Hepatocyte (in vitro differentiated cells): ENCODE data around the gene TENT5A. TPM values are rescaled to one million over a fixed set of nuclear protein-coding genes. Genes with fewer than 3 reads are reported as not detected.

ENCODE experiments used
- DNase-seq: peaks from one replicate; pipeline ENCODE4 v3.0.0-alpha.2; 2016; ENCODE audit warnings: low spot score
- H2AFZ ChIP-seq: fragments of 200-600 bp; sonication (generic); 2 replicates; pipeline ENCODE4 v1.6.0; 2016; ENCODE audit warnings: antibody characterized with exemption, mild to moderate bottlenecking
- H3K27ac ChIP-seq: fragments of 200-600 bp; sonication (generic); 2 replicates; pipeline ENCODE4 v1.5.1; 2016; ENCODE audit warnings: mild to moderate bottlenecking
- H3K27me3 ChIP-seq: fragments of 200-600 bp; sonication (generic); 2 replicates; pipeline ENCODE4 v1.6.1; 2016
- H3K36me3 ChIP-seq: fragments of 200-600 bp; sonication (generic); replicated peaks from 2 replicates; pipeline ENCODE4 v1.5.1; 2016; ENCODE audit warnings: low read depth; ENCODE audit not compliant: insufficient read depth
- H3K4me1 ChIP-seq: fragments of 200-600 bp; sonication (generic); 2 replicates; pipeline ENCODE4 v1.5.1; 2016; ENCODE audit warnings: mild to moderate bottlenecking, moderate library complexity; ENCODE audit not compliant: insufficient read depth
- H3K4me2 ChIP-seq: fragments of 200-600 bp; sonication (generic); 2 replicates; pipeline ENCODE4 v1.6.0; 2016
- H3K4me3 ChIP-seq: fragments of 200-600 bp; sonication (generic); 2 replicates; pipeline ENCODE4 v1.5.1; 2016; ENCODE audit warnings: mild to moderate bottlenecking
- H3K79me2 ChIP-seq: fragments of 200-600 bp; sonication (generic); 2 replicates; pipeline ENCODE4 v1.6.0; 2017; ENCODE audit warnings: mild to moderate bottlenecking
- H3K9me2 ChIP-seq: fragments of 200-600 bp; sonication (generic); replicated peaks from 2 replicates; pipeline ENCODE4 v1.6.0; 2017; ENCODE audit warnings: mild to moderate bottlenecking; ENCODE audit not compliant: insufficient read depth
- H3K9me3 ChIP-seq: fragments of 200-600 bp; sonication (generic); 2 replicates; pipeline ENCODE4 v1.5.1; 2016; ENCODE audit warnings: low read depth, mild to moderate bottlenecking
- H4K20me1 ChIP-seq: fragments of 200-600 bp; sonication (generic); 2 replicates; pipeline ENCODE4 v1.6.0; 2016; ENCODE audit warnings: mild to moderate bottlenecking; ENCODE audit not compliant: insufficient read depth, poor library complexity, severe bottlenecking
- EZH2 ChIP-seq: fragments of 200-600 bp; sonication (generic); IDR thresholded peaks from 2 replicates; pipeline ENCODE4 v1.6.1; 2016; ENCODE audit warnings: antibody characterized with exemption, mild to moderate bottlenecking, borderline replicate concordance
- EZH2phosphoT487 ChIP-seq: fragments of 200-600 bp; sonication (generic); IDR thresholded peaks from one replicate; pipeline ENCODE4 v1.6.1; 2018; ENCODE audit warnings: antibody characterized with exemption, mild to moderate bottlenecking, low read depth, moderate library complexity; ENCODE audit not compliant: unreplicated experiment, severe bottlenecking
- WGBS: methylation state at CpG from one replicate; pipeline ENCODE4 v1.1.6; 2016; ENCODE audit warnings: low lambda C conversion rate; ENCODE audit errors: missing lambda C conversion rate; 5-methylcytosine and 5-hydroxymethylcytosine counted together
- polyA plus RNA-seq: library from polyadenylated mRNA; unstranded; fragments of >200 nt; fragmentation: Nextera tagmentation; extraction: Ambion mirVana; gene quantifications from 2 replicates; pipeline ENCODE4 v1.2.1, GENCODE V29; 2016
- total RNA-seq: library from RNA; depleted of rRNA; stranded (reverse); fragments of >200 nt; gene quantifications from 2 replicates; pipeline ENCODE4 v1.2.3, GENCODE V29; 2014
- TF ChIP-seq, protein P1 (sequence below): fragments of 200-600 bp; sonication (generic); IDR thresholded peaks from 2 replicates; pipeline ENCODE4 v1.5.1; 2016; ENCODE audit warnings: antibody characterized with exemption, mild to moderate bottlenecking; ENCODE audit not compliant: poor library complexity

The TENT5A gene
- total and polyA plus RNA-seq, 2 experiments from 2014 or later: 79.6 to 101 TPM

DNA sequence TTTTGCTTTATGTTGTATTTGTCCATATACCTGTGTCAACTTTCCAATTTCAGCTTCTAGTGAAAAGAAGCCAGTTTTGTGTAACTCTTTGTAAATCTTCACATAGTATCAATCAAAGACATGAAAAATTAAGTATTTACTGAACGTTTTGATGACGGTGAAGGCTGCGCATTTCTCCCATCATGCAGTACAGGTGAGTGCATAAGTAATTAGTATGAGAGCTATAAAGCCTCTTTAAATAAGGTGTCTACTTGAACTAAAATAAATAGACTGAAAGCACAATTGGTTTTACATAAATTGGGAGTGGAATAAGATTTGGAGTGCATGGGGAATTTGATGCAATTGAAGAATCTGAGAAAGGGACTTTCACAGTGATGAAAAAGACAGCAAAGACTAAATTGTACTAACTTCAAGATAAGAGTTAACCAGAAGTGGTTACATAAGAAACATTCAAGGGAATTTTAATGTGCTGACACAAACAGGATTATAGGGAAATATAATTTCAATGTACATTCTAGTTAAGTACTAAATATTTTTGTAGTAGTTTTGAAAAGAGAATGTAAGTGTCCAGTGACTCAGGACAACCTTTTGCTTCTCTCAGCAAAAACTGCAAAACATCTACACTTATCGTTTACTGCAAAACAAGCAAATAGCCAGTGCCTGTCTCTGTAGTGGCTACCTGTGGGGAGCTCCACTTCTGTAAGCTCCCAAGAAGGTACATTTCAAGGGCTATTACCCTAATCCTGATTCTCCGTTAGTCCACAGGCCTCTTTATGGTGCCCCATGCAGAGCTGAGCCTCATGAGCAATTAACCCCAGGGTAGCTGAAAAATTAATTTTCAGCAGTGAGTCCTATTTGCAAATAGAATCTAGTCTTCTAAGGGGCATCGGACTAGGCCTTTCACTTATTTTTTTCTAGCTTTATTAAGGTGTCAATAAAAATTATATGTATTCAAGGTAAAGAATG lies 13.0 kb downstream of the TENT5A start:
- H3K4me2 ChIP-seq: no peak overlapping the region
- H3K9me3 ChIP-seq: no peaks in the 10 kb centered on the region
- DNase-seq: no peak
- no peaks in the 10 kb centered on the region for H4K20me1 ChIP-seq
- no peaks in the 10 kb centered on the region for H3K9me2 ChIP-seq
- WGBS: 90% methylated on average over 6 of the region's 6 CpGs
- no peaks in the 10 kb centered on the region for H3K27me3 ChIP-seq
- H3K4me1 ChIP-seq: no peaks in the 10 kb centered on the region
- no peaks in the 10 kb centered on the region for H3K79me2 ChIP-seq
- no peak overlapping the region for H2AFZ ChIP-seq
- no peak overlapping the region for H3K4me3 ChIP-seq
- H3K36me3 ChIP-seq: no peaks in the 10 kb centered on the region
- TF ChIP-seq EZH2 (no peak), EZH2phosphoT487 (no peak)
- TF ChIP-seq, protein P1, sequence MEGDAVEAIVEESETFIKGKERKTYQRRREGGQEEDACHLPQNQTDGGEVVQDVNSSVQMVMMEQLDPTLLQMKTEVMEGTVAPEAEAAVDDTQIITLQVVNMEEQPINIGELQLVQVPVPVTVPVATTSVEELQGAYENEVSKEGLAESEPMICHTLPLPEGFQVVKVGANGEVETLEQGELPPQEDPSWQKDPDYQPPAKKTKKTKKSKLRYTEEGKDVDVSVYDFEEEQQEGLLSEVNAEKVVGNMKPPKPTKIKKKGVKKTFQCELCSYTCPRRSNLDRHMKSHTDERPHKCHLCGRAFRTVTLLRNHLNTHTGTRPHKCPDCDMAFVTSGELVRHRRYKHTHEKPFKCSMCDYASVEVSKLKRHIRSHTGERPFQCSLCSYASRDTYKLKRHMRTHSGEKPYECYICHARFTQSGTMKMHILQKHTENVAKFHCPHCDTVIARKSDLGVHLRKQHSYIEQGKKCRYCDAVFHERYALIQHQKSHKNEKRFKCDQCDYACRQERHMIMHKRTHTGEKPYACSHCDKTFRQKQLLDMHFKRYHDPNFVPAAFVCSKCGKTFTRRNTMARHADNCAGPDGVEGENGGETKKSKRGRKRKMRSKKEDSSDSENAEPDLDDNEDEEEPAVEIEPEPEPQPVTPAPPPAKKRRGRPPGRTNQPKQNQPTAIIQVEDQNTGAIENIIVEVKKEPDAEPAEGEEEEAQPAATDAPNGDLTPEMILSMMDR: no peak
- H3K27ac ChIP-seq: no peak overlapping the region

DNA sequence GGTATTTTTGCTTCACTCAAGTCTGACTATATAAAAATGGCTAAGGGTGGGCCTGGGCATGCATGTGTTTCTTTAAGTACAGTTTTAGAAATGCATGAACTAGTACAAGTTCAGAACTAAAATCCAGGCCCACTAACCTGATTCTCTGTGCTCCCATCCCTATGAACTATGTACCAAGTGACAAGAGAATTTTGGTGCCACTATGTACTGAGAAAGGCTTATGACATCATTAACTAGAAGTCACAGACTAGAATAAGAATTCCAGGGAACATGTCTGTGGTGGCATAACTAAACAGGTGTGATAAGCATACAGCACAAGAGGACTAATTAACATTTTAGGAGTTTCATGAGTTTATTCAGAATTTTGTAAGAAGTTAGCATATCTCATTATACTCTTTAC lies 16.1 kb downstream of the TENT5A start:
- no peaks in the 10 kb centered on the region for H3K79me2 ChIP-seq
- H3K27ac ChIP-seq: no peak overlapping the region
- H3K4me1 ChIP-seq: no peaks in the 10 kb centered on the region
- no peak overlapping the region for H3K4me2 ChIP-seq
- no peaks in the 10 kb centered on the region for H3K9me2 ChIP-seq
- no peak overlapping the region for H3K4me3 ChIP-seq
- H3K36me3 ChIP-seq: no peaks in the 10 kb centered on the region
- H3K9me3 ChIP-seq: no peaks in the 10 kb centered on the region
- no peaks in the 10 kb centered on the region for H4K20me1 ChIP-seq
- TF ChIP-seq EZH2phosphoT487 (no peak), EZH2 (no peak)
- TF ChIP-seq, protein P1: no peak
- no peak overlapping the region for H2AFZ ChIP-seq
- H3K27me3 ChIP-seq: no peaks in the 10 kb centered on the region
- DNase-seq: no peak

DNA sequence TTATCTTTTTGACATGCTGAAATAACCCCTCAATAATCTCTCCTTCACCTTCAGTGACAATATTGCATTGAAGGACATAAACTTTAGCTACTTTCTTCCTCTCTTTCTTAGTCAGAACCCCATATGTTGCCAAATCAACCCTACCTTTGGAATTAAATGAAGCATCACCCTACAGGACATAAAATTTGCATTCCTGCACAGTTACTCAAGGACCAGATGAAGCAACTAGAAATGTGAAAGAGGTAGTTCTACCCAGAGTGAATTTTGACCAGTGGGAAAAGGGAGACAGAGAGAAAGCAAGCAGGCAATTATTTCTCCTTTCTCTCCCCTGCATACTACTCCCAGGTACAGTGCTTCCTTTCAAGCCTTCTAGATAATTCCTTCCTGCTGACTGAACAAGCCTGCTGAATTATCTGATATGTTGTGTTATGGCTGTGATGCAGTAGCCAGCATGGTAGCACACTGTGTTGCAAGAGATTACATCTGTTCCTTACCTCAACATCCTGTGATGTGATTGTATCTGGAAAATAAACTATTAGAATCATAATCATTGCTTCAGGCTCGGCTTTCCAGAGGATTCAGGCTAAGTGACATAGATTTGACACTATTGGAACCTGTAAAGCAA lies 16.6 kb downstream of the TENT5A start:
- Histone ChIP-seq H4K20me1 (no peaks in the 10 kb centered on the region), H2AFZ (no peak overlapping the region), H3K4me2 (no peak overlapping the region), H3K27ac (no peak overlapping the region), H3K79me2 (no peaks in the 10 kb centered on the region), H3K4me3 (no peak overlapping the region), H3K36me3 (no peaks in the 10 kb centered on the region), H3K9me2 (no peaks in the 10 kb centered on the region), H3K27me3 (no peaks in the 10 kb centered on the region), H3K4me1 (no peaks in the 10 kb centered on the region), H3K9me3 (no peaks in the 10 kb centered on the region)
- WGBS: 100% methylated on average over 1 of the region's 1 CpG
- TF ChIP-seq, protein P1: no peak
- TF ChIP-seq EZH2phosphoT487: no peak
- TF ChIP-seq EZH2: no peak
- DNase-seq: no peak
